A673 (cell line): ENCODE measurements around the gene MPIG6B. TPM values are rescaled to one million over a fixed set of nuclear protein-coding genes. Genes with fewer than 3 reads are reported as not detected.

Source experiments
- BruUV-seq: library from RNA; stranded (reverse); fragments of 400-500 nt; replicated peaks from 2 replicates; lab custom pipeline; 2021; lab: Mats Ljungman, UMichigan
- CTCF ChIA-PET: fragments of 300-600 bp; sonication (Branson Sonifier 250); formaldehyde crosslinking; loops from one replicate; lab custom pipeline; 2022; ENCODE audit warnings: antibody characterized with exemption; lab: Charles Lee
- POLR2A ChIA-PET: fragments of 300-600 bp; sonication (Branson Sonifier 250); formaldehyde crosslinking; loops from one replicate; lab custom pipeline; 2022; ENCODE audit warnings: antibody characterized with exemption; ENCODE audit not compliant: low non-redundant PET; lab: Charles Lee
- DNase-seq: peaks from one replicate; pipeline ENCODE4 v3.0.0-alpha.2; 2015; ENCODE audit warnings: low spot score
- H3K27ac ChIP-seq: fragments of 200-600 bp; sonication (generic); 2 replicates; pipeline ENCODE4 v1.5.1; 2016; ENCODE audit warnings: mixed run types, low read depth, mild to moderate bottlenecking, mixed read lengths, antibody characterized with exemption, low read length; ENCODE audit not compliant: poor library complexity, severe bottlenecking
- H3K27me3 ChIP-seq: fragments of 200-600 bp; sonication (generic); replicated peaks from 2 replicates; pipeline ENCODE4 v1.6.1; 2017; ENCODE audit warnings: mixed run types, low read depth, mild to moderate bottlenecking, mixed read lengths, antibody characterized with exemption, low read length; ENCODE audit not compliant: insufficient read depth, poor library complexity
- H3K36me3 ChIP-seq: fragments of 200-600 bp; sonication (generic); 2 replicates; pipeline ENCODE4 v1.6.1; 2016; ENCODE audit warnings: mixed run types, mild to moderate bottlenecking, mixed read lengths, antibody characterized with exemption, low read length; ENCODE audit not compliant: insufficient read depth, poor library complexity, severe bottlenecking
- H3K4me1 ChIP-seq: fragments of 200-600 bp; sonication (generic); 2 replicates; pipeline ENCODE4 v1.6.1; 2017; ENCODE audit warnings: mixed run types, mild to moderate bottlenecking, mixed read lengths, antibody characterized with exemption, low read length; ENCODE audit not compliant: insufficient read depth, poor library complexity, severe bottlenecking
- H3K4me3 ChIP-seq: fragments of 200-600 bp; sonication (generic); 2 replicates; pipeline ENCODE4 v1.5.1; 2016; ENCODE audit warnings: low read depth, mixed run types, mild to moderate bottlenecking, mixed read lengths, low read length; ENCODE audit not compliant: poor library complexity, severe bottlenecking
- H3K9me3 ChIP-seq: fragments of 200-600 bp; sonication (generic); 2 replicates; pipeline ENCODE4 v1.6.1; 2016; ENCODE audit warnings: mixed run types, low read depth, mild to moderate bottlenecking, mixed read lengths, antibody characterized with exemption, low read length; ENCODE audit not compliant: poor library complexity, severe bottlenecking
- EZH2 ChIP-seq: fragments of 200-600 bp; sonication (generic); IDR thresholded peaks from 2 replicates; pipeline ENCODE4 v1.6.1; 2017; ENCODE audit warnings: borderline replicate concordance, low read depth, mild to moderate bottlenecking, mixed read lengths, antibody characterized with exemption, low read length; ENCODE audit not compliant: poor library complexity, severe bottlenecking
- intact Hi-C: fragments of 100-400 bp; cut with micrococcal nuclease; formaldehyde crosslinking; loops from one replicate; pipeline ENCODE4 v1.10.0; 2022; ENCODE audit not compliant: unreplicated experiment
- total RNA-seq: library from RNA; stranded (reverse); gene quantifications from 2 replicates; pipeline ENCODE4 v1.2.3, GENCODE V29; 2021
- TF ChIP-seq, protein P1 (sequence below): fragments of 300-800, 200-600 bp; sonication (generic); conservative IDR thresholded peaks from 2 replicates; pipeline ENCODE4 v1.5.1; 2017; ENCODE audit warnings: low read depth, mild to moderate bottlenecking, antibody characterized with exemption, low read length, moderate library complexity, mixed read lengths

The MPIG6B gene
- total RNA-seq, 1 experiment from 2014 or later: not detected

DNA sequence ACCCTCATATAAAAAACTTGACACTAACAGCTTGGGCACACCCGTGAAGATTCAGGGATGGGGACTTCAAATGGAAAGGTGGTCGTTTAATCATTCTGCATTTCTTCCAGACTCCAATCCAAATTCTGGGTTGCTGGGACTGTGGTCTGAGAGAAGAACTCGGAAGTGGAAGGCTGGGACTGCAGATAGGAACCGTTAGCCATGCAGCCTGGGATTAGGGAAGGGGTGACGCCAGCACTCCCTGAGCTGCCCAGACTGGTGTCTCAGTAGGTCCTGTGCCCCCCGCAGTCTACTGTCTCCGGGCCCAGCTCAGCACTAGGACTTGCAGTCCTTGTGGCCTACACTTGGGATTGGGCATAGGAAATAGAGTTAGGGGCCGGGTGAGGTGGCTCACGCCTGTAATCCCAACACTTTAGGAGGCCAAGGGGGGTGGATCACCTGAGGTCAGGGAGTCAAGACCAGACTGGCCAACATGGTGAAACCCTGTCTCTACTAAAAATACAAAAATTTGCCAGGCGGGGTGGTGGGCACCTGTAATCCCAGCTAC, 13.7 kb downstream of the MPIG6B start:
- H3K27ac ChIP-seq: peak overlapping the region; percentile 95
- peak overlapping the region; percentile 77 for H3K4me3 ChIP-seq
- BruUV-seq: no TSS peak
- ChIA-PET POLR2A (interaction anchor here (0.5 to 0.7 kb wide), 2 partner anchors 91 to 1053 kb away, joined by 3 read pairs; partner anchors contain the start of gene HSPA1B), CTCF (interaction anchor here (1.5 kb wide), 1 partner anchor 54 kb away, joined by 4 read pairs; no protein-coding TSS in a partner anchor)
- peaks cover 33% of the 10 kb centered on the region for H3K36me3 ChIP-seq
- no peaks in the 10 kb centered on the region for H3K27me3 ChIP-seq
- intact Hi-C loops: loop anchor here (1.0 to 10.0 kb wide), 3 partner anchors 55 to 192 kb away; partner anchors contain the start of genes ATP6V1G2, DDX39B and NFKBIL1
- peaks cover 43% of the 10 kb centered on the region for H3K4me1 ChIP-seq
- no peak for TF ChIP-seq EZH2
- TF ChIP-seq, protein P1, sequence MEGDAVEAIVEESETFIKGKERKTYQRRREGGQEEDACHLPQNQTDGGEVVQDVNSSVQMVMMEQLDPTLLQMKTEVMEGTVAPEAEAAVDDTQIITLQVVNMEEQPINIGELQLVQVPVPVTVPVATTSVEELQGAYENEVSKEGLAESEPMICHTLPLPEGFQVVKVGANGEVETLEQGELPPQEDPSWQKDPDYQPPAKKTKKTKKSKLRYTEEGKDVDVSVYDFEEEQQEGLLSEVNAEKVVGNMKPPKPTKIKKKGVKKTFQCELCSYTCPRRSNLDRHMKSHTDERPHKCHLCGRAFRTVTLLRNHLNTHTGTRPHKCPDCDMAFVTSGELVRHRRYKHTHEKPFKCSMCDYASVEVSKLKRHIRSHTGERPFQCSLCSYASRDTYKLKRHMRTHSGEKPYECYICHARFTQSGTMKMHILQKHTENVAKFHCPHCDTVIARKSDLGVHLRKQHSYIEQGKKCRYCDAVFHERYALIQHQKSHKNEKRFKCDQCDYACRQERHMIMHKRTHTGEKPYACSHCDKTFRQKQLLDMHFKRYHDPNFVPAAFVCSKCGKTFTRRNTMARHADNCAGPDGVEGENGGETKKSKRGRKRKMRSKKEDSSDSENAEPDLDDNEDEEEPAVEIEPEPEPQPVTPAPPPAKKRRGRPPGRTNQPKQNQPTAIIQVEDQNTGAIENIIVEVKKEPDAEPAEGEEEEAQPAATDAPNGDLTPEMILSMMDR: no peak
- H3K9me3 ChIP-seq: no peaks in the 10 kb centered on the region
- DNase-seq: no peak

DNA sequence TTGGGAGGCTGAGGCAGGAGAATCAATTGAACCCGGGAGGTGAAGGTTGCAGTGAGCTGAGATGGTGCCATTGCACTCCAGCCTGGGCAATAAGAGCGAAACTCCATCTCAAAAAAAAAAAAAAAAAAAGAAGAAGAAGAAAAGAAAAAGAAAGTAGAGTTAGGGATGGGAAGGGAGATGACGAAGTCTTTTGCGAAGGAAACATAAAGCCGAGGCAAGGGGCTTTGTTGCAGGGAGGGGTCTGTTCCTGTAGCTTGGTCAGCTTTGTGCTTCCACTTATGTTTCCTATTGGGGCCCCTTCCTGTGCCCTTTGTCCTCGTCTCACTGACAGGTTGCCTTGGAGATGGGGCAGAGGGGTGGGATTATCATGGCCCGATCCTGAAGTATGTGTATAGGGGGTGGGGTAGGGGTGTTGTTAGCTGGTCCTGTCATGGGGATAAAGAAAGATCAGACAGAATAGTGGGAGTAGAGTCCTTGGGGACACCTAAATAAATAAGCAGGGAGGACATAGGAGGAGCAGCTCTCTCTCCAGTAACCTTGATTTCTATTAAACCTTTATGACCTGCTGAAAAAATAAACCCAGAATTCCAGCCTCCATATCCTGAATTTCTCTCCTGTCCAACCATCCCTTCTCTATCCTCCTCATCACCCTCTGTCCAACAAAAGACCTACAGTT, 14.3 kb downstream of the MPIG6B start:
- Histone ChIP-seq H3K27ac (peak overlapping the region; percentile 95), H3K36me3 (peaks cover 33% of the 10 kb centered on the region), H3K9me3 (no peaks in the 10 kb centered on the region), H3K27me3 (no peaks in the 10 kb centered on the region), H3K4me3 (peak overlapping the region; percentile 12), H3K4me1 (peaks cover 43% of the 10 kb centered on the region)
- peak; percentile 40 for DNase-seq
- intact Hi-C loops: loop anchor here (1.0 to 10.0 kb wide), 3 partner anchors 55 to 193 kb away; partner anchors contain the start of genes ATP6V1G2, DDX39B and NFKBIL1
- no TSS peak for BruUV-seq
- ChIA-PET CTCF (no interaction called here), POLR2A (no interaction called here)
- TF ChIP-seq, protein P1: no peak
- TF ChIP-seq EZH2: no peak

DNA sequence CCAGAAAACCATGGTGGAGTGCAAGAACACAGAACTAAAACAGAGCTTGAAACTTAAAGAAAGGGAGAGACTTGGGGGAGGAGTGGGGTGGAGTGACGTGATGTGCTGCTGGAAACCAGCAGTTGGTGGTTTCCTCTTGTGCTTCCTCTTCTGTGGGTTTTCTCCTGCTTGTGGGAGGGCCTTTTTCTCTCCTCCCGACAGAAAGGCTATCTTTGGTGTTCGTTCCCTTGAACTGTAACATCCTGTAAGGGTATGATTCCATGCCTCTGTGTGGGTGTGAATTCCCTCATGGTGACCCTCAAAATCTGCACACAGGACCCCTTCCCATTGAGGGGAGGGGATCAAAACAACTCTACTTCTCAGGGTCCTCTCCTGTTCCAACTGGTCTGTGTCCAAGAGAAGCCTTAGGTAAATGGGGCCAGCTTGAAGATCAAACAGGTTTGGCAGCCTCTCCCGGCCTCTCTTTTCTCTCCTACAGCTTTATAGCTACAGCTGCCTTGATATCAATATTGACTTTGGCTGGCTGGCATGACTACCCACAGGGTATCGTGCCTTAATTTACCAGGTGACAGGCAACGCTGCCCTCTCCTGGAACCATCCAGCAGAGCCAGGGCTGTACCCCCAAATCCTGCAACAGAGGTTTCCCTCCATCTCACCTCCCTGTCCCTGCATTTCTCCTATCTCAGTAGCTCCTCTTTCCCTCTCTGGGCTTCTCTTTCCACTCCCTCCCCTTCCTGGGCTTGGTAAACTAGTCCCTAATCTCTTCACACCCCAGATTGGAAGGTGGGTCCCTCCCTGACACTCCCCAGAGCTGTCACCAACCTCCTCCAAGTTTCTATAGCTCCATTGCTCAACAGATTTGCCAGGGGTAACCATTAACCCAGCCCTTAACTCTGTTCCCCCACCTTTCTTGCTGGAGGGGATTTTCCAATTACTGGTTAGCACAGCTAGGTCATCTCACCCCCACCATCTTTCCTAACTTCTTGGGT, 15.1 kb downstream of the MPIG6B start:
- Histone ChIP-seq H3K27ac (peak overlapping the region; percentile 95), H3K4me1 (peaks cover 43% of the 10 kb centered on the region), H3K36me3 (peaks cover 33% of the 10 kb centered on the region), H3K27me3 (no peaks in the 10 kb centered on the region), H3K9me3 (no peaks in the 10 kb centered on the region), H3K4me3 (peak overlapping the region; percentile 12)
- no peak for TF ChIP-seq EZH2
- TF ChIP-seq, protein P1: peak; percentile 51
- intact Hi-C loops: loop anchor here (1.0 to 10.0 kb wide), 4 partner anchors 54 to 193 kb away; partner anchors contain the start of genes ATP6V1G2, DDX39B, GPANK1 and NFKBIL1
- ChIA-PET POLR2A (interaction anchor here (0.5 kb wide), 1 partner anchor 62 kb away, joined by 6 read pairs; no protein-coding TSS in a partner anchor), CTCF (no interaction called here)
- BruUV-seq: no TSS peak
- DNase-seq: peak; percentile 85
